HepG2 (cell line): ENCODE data around the gene F8. TPM values are rescaled to one million over a fixed set of nuclear protein-coding genes. Genes with fewer than 3 reads are reported as not detected.

ENCODE experiments used
- ATAC-seq: fragments of 200-7000 bp; cut with Tn5 transposase; 3 replicates; pipeline ENCODE4 v1.9.1; 2020; ENCODE audit warnings: mild to moderate bottlenecking, moderate library complexity
- BruUV-seq: library from RNA; stranded (reverse); fragments of 400-500 nt; replicated peaks from 2 replicates; lab custom pipeline; 2021; lab: Mats Ljungman, UMichigan
- CTCF ChIA-PET: fragments of 300-600 bp; formaldehyde crosslinking; extraction: SDS; loops from one replicate; lab custom pipeline; 2021; ENCODE audit warnings: low total read pairs, inconsistent platforms, low intra/inter-chr PET ratio; lab: Yijun Ruan, JAX
- POLR2A ChIA-PET: fragments of 350-600 bp; sonication (Branson Sonifier 250); formaldehyde crosslinking; loops from one replicate; lab custom pipeline; 2020; ENCODE audit warnings: antibody characterized with exemption, inconsistent platforms; lab: Yijun Ruan, JAX
- DNase-seq: peaks from one replicate; pipeline ENCODE4 v3.0.0-alpha.2; 2015; ENCODE audit warnings: low spot score
- FAIRE-seq: peaks from 3 replicates; lab custom pipeline; 2011; peaks lifted over from hg19 to GRCh38; lab: Jason Lieb, UNC
- H2AFZ ChIP-seq: one replicate; pipeline ENCODE4 v1.6.1; 2011; ENCODE audit warnings: low read length, inconsistent platforms
- H3K27ac ChIP-seq: fragments of 300-600 bp; 3 replicates; pipeline ENCODE4 v1.8.0; 2011; ENCODE audit warnings: mixed run types, mild to moderate bottlenecking, mixed read lengths, low read length, inconsistent platforms; ENCODE audit not compliant: insufficient read depth; ENCODE audit errors: extremely low read length
- H3K27me3 ChIP-seq, 2 experiments: fragments of 200-600 bp in 1 of 2; 2 replicates in 1 of 2; 3 replicates in 1 of 2; pipeline versions ENCODE4 v1.6.0 to v1.8.0; 2011; ENCODE audit warnings: low read length in 2 of 2, mild to moderate bottlenecking in 2 of 2, moderate library complexity in 2 of 2, inconsistent platforms in 1 of 2; ENCODE audit not compliant: insufficient read depth in 2 of 2, control insufficient read depth in 1 of 2
- H3K36me3 ChIP-seq, 2 experiments: fragments of 200-600 bp in 1 of 2; replicated peaks in 1 of 2; 2 replicates in 1 of 2; 3 replicates in 1 of 2; pipeline versions ENCODE4 v1.5.1 to v1.8.0; 2011; ENCODE audit warnings: low read length in 2 of 2, inconsistent platforms in 1 of 2; ENCODE audit not compliant: insufficient read depth in 2 of 2, control insufficient read depth in 1 of 2
- H3K4me1 ChIP-seq: 2 replicates; pipeline ENCODE4 v1.5.1; 2012; ENCODE audit warnings: low read length, inconsistent platforms; ENCODE audit not compliant: insufficient read depth
- H3K4me2 ChIP-seq: 2 replicates; pipeline ENCODE4 v1.6.0; 2011; ENCODE audit warnings: low read depth, low read length, inconsistent platforms
- H3K4me3 ChIP-seq, 3 experiments: fragments of 200-600 bp in 1 of 3; sonication (generic), shearing (Covaris generic) in 1 of 3; replicated peaks in 1 of 3; 2 replicates each; pipeline ENCODE4 v1.5.1; 2011 to 2016; ENCODE audit warnings: low read length in 3 of 3, inconsistent platforms in 2 of 3, low read depth in 2 of 3, mild to moderate bottlenecking in 2 of 3, control low read depth in 1 of 3, mixed read lengths in 1 of 3; ENCODE audit not compliant: insufficient read depth in 1 of 3
- H3K79me2 ChIP-seq: one replicate; pipeline ENCODE4 v1.6.1; 2011; ENCODE audit warnings: low read length, inconsistent platforms; ENCODE audit not compliant: insufficient read depth
- H3K9ac ChIP-seq: 2 replicates; pipeline ENCODE4 v1.6.0; 2011; ENCODE audit warnings: mild to moderate bottlenecking, low read depth, low read length, inconsistent platforms; ENCODE audit not compliant: insufficient read depth
- H3K9me3 ChIP-seq: 2 replicates; pipeline ENCODE4 v1.5.1; 2012; ENCODE audit warnings: mild to moderate bottlenecking, low read length
- H4K20me1 ChIP-seq: 2 replicates; pipeline ENCODE4 v1.6.0; 2011; ENCODE audit warnings: inconsistent platforms, mild to moderate bottlenecking, low read length, moderate library complexity; ENCODE audit not compliant: insufficient read depth
- ELF3 ChIP-seq: IDR thresholded peaks from 2 replicates; pipeline ENCODE4 v1.6.1; 2016; ENCODE audit warnings: missing genetic modification reagents, missing compliant biosample characterization
- HNF1A ChIP-seq, 2 experiments: sonication (generic) in 1 of 2; formaldehyde crosslinking in 1 of 2; IDR thresholded peaks; 2 replicates each; pipeline versions ENCODE4 v1.4.0 to v1.6.1; 2016 to 2020; ENCODE audit warnings: borderline replicate concordance in 1 of 2, low read depth in 1 of 2, mild to moderate bottlenecking in 1 of 2, missing genetic modification reagents in 1 of 2
- MAZ ChIP-seq, 2 experiments: sonication (generic) in 1 of 2; formaldehyde crosslinking in 1 of 2; IDR thresholded peaks; 2 replicates each; pipeline versions ENCODE4 v1.5.0 to v1.6.1; 2012 to 2020; ENCODE audit warnings: low read depth in 2 of 2, mild to moderate bottlenecking in 2 of 2, borderline replicate concordance in 1 of 2, improper control_type of control experiment in 1 of 2, low read length in 1 of 2, missing genetic modification reagents in 1 of 2, moderate library complexity in 1 of 2
- MED1 ChIP-seq: sonication (generic); formaldehyde crosslinking; IDR thresholded peaks from 2 replicates; pipeline ENCODE4 v1.4.0; 2020; ENCODE audit warnings: missing genetic modification reagents
- NBN ChIP-seq: fragments of 450-650 bp; conservative IDR thresholded peaks from 2 replicates; pipeline ENCODE4 v1.6.1; 2017
- NRL ChIP-seq: sonication (generic); formaldehyde crosslinking; IDR thresholded peaks from 2 replicates; pipeline ENCODE4 v1.5.0; 2020; ENCODE audit warnings: missing genetic modification reagents, mild to moderate bottlenecking, moderate library complexity, borderline replicate concordance
- ZC3H4 ChIP-seq: sonication (generic); formaldehyde crosslinking; IDR thresholded peaks from 2 replicates; pipeline ENCODE4 v1.4.0; 2020; ENCODE audit warnings: missing genetic modification reagents, borderline replicate concordance
- ZNF124 ChIP-seq: sonication (generic); formaldehyde crosslinking; IDR thresholded peaks from 2 replicates; pipeline ENCODE4 v1.4.0; 2020; ENCODE audit warnings: missing genetic modification reagents
- ZNF329 ChIP-seq: sonication (generic); formaldehyde crosslinking; IDR thresholded peaks from 2 replicates; pipeline ENCODE4 v1.9.0; 2021; ENCODE audit warnings: low read depth, mild to moderate bottlenecking, missing genetic modification reagents
- ZSCAN22 ChIP-seq: sonication (generic); formaldehyde crosslinking; IDR thresholded peaks from 2 replicates; pipeline ENCODE4 v1.4.0; 2020; ENCODE audit warnings: mild to moderate bottlenecking, missing genetic modification reagents
- WGBS: methylation state at CpG from one replicate; pipeline ENCODE4 v1.1.6; 2017; ENCODE audit warnings: low lambda C conversion rate; 5-methylcytosine and 5-hydroxymethylcytosine counted together
- in situ Hi-C: cut with HindIII; loops from 2 replicates; pipeline ENCODE4 v1.10.0; 2017; ENCODE audit warnings: low pct_unique_long_range_greater_than_20kb; ENCODE audit not compliant: extremely low pct_ligation_motif_present
- intact Hi-C: fragments of 100-400 bp; cut with micrococcal nuclease; formaldehyde crosslinking; loops from one replicate; pipeline ENCODE4 v1.10.0; 2022; ENCODE audit not compliant: unreplicated experiment
- polyA plus RNA-seq, 8 experiments: library from polyadenylated mRNA; depleted of rRNA in 3 of 8; stranded (reverse) in 7 of 8; unstranded in 1 of 8; fragments of >200 nt; fragmentation: Illumina TruSeq in 4 of 8; extraction: Trizol in 4 of 8; gene quantifications; 2 replicates each; pipeline versions ENCODE4 v1.2.1 to v1.2.3, GENCODE V29; 2011 to 2016; ENCODE audit warnings: low read depth in 4 of 8, missing spikeins in 1 of 8, mixed read lengths in 1 of 8; ENCODE audit not compliant: insufficient read depth in 1 of 8
- total RNA-seq, 5 experiments: library from RNA; depleted of rRNA; stranded (reverse); fragments of >200 nt; fragmentation: Illumina TruSeq; extraction: Trizol; gene quantifications; 2 replicates each; pipeline ENCODE4 v1.2.3, GENCODE V29; 2016; ENCODE audit warnings: low read depth in 1 of 5
- TF ChIP-seq, protein P1 (sequence below): sonication (generic); formaldehyde crosslinking; IDR thresholded peaks from 2 replicates; pipeline ENCODE4 v1.4.0; 2020; ENCODE audit warnings: missing genetic modification reagents
- TF ChIP-seq, protein P2 (sequence below): sonication (generic); formaldehyde crosslinking; IDR thresholded peaks from 2 replicates; pipeline ENCODE4 v1.4.0; 2020; ENCODE audit warnings: mild to moderate bottlenecking, missing genetic modification reagents

Gene F8
- total and polyA plus RNA-seq, 2 of the 13 experiments (the other 11 are each of a cell fraction or from before 2014, with no cell fraction given): 0.29 to 0.61 TPM

- no peaks in the 10 kb centered on the region for H4K20me1 ChIP-seq
- no peaks in the 10 kb centered on the region for H3K4me1 ChIP-seq
- BruUV-seq: no TSS peak
- H2AFZ ChIP-seq: no peak overlapping the region
- H3K79me2 ChIP-seq: no peaks in the 10 kb centered on the region
- no peaks in the 10 kb centered on the region; a peak in 1 of 5 replicates for H3K27me3 ChIP-seq
- DNase-seq (no peak), ATAC-seq (no peak), FAIRE-seq (no peak)
- POLR2A ChIA-PET: no interaction called here
- CTCF ChIA-PET: no interaction called here
- no peaks in the 10 kb centered on the region for H3K36me3 ChIP-seq
- no peak overlapping the region for H3K4me3 ChIP-seq
- intact Hi-C loops: no loop called here
- no peak overlapping the region for H3K9ac ChIP-seq
- H3K9me3 ChIP-seq: no peaks in the 10 kb centered on the region
- H3K4me2 ChIP-seq: no peak overlapping the region
- no peak overlapping the region for H3K27ac ChIP-seq
- WGBS: 0% methylated on average over 2 of the region's 2 CpGs
- in situ Hi-C loops: no loop called here
- TF ChIP-seq ZNF124 (CRISPR knock-in tag): no peak
- TF ChIP-seq, protein P1, sequence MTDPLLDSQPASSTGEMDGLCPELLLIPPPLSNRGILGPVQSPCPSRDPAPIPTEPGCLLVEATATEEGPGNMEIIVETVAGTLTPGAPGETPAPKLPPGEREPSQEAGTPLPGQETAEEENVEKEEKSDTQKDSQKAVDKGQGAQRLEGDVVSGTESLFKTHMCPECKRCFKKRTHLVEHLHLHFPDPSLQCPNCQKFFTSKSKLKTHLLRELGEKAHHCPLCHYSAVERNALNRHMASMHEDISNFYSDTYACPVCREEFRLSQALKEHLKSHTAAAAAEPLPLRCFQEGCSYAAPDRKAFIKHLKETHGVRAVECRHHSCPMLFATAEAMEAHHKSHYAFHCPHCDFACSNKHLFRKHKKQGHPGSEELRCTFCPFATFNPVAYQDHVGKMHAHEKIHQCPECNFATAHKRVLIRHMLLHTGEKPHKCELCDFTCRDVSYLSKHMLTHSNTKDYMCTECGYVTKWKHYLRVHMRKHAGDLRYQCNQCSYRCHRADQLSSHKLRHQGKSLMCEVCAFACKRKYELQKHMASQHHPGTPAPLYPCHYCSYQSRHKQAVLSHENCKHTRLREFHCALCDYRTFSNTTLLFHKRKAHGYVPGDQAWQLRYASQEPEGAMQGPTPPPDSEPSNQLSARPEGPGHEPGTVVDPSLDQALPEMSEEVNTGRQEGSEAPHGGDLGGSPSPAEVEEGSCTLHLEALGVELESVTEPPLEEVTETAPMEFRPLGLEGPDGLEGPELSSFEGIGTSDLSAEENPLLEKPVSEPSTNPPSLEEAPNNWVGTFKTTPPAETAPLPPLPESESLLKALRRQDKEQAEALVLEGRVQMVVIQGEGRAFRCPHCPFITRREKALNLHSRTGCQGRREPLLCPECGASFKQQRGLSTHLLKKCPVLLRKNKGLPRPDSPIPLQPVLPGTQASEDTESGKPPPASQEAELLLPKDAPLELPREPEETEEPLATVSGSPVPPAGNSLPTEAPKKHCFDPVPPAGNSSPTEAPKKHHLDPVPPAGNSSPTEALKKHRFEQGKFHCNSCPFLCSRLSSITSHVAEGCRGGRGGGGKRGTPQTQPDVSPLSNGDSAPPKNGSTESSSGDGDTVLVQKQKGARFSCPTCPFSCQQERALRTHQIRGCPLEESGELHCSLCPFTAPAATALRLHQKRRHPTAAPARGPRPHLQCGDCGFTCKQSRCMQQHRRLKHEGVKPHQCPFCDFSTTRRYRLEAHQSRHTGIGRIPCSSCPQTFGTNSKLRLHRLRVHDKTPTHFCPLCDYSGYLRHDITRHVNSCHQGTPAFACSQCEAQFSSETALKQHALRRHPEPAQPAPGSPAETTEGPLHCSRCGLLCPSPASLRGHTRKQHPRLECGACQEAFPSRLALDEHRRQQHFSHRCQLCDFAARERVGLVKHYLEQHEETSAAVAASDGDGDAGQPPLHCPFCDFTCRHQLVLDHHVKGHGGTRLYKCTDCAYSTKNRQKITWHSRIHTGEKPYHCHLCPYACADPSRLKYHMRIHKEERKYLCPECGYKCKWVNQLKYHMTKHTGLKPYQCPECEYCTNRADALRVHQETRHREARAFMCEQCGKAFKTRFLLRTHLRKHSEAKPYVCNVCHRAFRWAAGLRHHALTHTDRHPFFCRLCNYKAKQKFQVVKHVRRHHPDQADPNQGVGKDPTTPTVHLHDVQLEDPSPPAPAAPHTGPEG: no peak
- TF ChIP-seq ZSCAN22 (CRISPR knock-in tag): no peak
- TF ChIP-seq HNF1A (IDR thresholded peaks at IDR 0.05; ENCODE audit: low read depth): no peak
- no peak for TF ChIP-seq HNF1A (CRISPR knock-in tag; IDR thresholded peaks at IDR 0.05; ENCODE audit: borderline replicate concordance)
- TF ChIP-seq, protein P2, sequence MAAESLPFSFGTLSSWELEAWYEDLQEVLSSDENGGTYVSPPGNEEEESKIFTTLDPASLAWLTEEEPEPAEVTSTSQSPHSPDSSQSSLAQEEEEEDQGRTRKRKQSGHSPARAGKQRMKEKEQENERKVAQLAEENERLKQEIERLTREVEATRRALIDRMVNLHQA (CRISPR knock-in tag): no peak
- no peak for TF ChIP-seq ZNF329 (CRISPR knock-in tag)
- no peak for TF ChIP-seq MAZ (IDR thresholded peaks at IDR 0.05; ENCODE audit: borderline replicate concordance, low read depth, low read length)
- no peak for TF ChIP-seq MAZ (CRISPR knock-in tag; IDR thresholded peaks at IDR 0.05; ENCODE audit: low read depth)
- no peak for TF ChIP-seq ZC3H4
- no peak for TF ChIP-seq ELF3 (CRISPR knock-in tag)
- TF ChIP-seq MED1 (CRISPR knock-in tag): no peak
- no peak for TF ChIP-seq NRL (CRISPR knock-in tag)
- no peak for TF ChIP-seq NBN
Observed at GRCh38 chrX:154968353-154968752, 54.2 kb downstream of the F8 start.
